Measurements from ENCODE around the gene NUDT14. TPM values are rescaled to one million over a fixed set of nuclear protein-coding genes. Genes with fewer than 3 reads are reported as not detected.

NUDT14 gene

GRCh38 chr14:105124823-105125222, 56.3 kb downstream of the NUDT14 start:
- H3K27me3 ChIP-seq (ENCODE audit: control insufficient read depth, insufficient read depth, low read length), result peaks cover 85% of the 10 kb centered on the region
- no peak overlapping the region for H3K4me3 ChIP-seq (ENCODE audit: low read length)
- no peak overlapping the region for H3K4me2 ChIP-seq (ENCODE audit: low read length)
- no peaks in the 10 kb centered on the region for H3K36me3 ChIP-seq (ENCODE audit: insufficient read depth, low read length)
- H3K9me3 ChIP-seq (replicated peaks; ENCODE audit: low read length), result peaks cover 5% of the 10 kb centered on the region
- no peak overlapping the region for H3K9ac ChIP-seq (ENCODE audit: low read depth, low read length)
- no peaks in the 10 kb centered on the region for H3K4me1 ChIP-seq (ENCODE audit: control insufficient read depth, insufficient read depth, low read length)

GRCh38 chr14:105123981-105124765, 56.9 kb downstream of the NUDT14 start:
- Histone ChIP-seq H3K36me3 (ENCODE audit: insufficient read depth, low read length) (no peaks in the 10 kb centered on the region), H3K4me3 (ENCODE audit: low read length) (no peak overlapping the region), H3K4me1 (ENCODE audit: control insufficient read depth, insufficient read depth, low read length) (no peaks in the 10 kb centered on the region), H3K4me2 (ENCODE audit: low read length) (no peak overlapping the region), H3K9ac (ENCODE audit: low read depth, low read length) (no peak overlapping the region), H3K9me3 (replicated peaks; ENCODE audit: low read length) (peaks cover 5% of the 10 kb centered on the region), H3K27me3 (ENCODE audit: control insufficient read depth, insufficient read depth, low read length) (peaks cover 84% of the 10 kb centered on the region)

GRCh38 chr14:105123064-105123665, 57.9 kb downstream of the NUDT14 start:
- Histone ChIP-seq H3K36me3 (ENCODE audit: insufficient read depth, low read length) (no peaks in the 10 kb centered on the region), H3K4me2 (ENCODE audit: low read length) (no peak overlapping the region), H3K9ac (ENCODE audit: low read depth, low read length) (no peak overlapping the region), H3K4me1 (ENCODE audit: control insufficient read depth, insufficient read depth, low read length) (no peaks in the 10 kb centered on the region), H3K4me3 (ENCODE audit: low read length) (no peak overlapping the region), H3K9me3 (replicated peaks; ENCODE audit: low read length) (peaks cover 5% of the 10 kb centered on the region), H3K27me3 (ENCODE audit: control insufficient read depth, insufficient read depth, low read length) (peaks cover 88% of the 10 kb centered on the region)

Small RNAs within 50 kb of the gene (small RNA-seq; reads per million reads assigned to genes)
- not detected for gene MIR6765
